ENCODE data around the gene AUTS2.

DNA sequence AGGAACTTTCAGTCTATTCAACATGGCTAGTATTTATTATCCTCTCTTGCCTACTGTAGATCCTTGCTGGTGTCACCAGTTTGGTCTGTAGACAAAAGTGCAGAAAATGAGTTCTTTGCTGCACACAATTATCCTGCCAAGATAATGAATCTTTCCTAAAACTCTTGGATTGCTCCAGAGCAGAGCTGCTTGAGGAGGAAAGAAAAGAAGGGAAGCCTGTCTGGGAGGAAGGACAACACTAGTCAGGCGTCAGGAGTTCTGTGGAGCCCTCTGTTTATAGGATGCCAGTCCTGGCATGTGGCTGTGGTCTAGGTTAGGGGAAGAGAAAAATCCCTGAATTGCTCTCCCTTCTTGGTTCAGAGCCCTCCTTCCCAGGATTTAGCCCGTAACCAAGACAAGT is 1103.7 kb downstream of the AUTS2 start:
- no peak for TF ChIP-seq BRCA1 (IDR thresholded peaks at IDR 0.05; ENCODE audit: low read depth, low read length)
- TF ChIP-seq, protein P1, sequence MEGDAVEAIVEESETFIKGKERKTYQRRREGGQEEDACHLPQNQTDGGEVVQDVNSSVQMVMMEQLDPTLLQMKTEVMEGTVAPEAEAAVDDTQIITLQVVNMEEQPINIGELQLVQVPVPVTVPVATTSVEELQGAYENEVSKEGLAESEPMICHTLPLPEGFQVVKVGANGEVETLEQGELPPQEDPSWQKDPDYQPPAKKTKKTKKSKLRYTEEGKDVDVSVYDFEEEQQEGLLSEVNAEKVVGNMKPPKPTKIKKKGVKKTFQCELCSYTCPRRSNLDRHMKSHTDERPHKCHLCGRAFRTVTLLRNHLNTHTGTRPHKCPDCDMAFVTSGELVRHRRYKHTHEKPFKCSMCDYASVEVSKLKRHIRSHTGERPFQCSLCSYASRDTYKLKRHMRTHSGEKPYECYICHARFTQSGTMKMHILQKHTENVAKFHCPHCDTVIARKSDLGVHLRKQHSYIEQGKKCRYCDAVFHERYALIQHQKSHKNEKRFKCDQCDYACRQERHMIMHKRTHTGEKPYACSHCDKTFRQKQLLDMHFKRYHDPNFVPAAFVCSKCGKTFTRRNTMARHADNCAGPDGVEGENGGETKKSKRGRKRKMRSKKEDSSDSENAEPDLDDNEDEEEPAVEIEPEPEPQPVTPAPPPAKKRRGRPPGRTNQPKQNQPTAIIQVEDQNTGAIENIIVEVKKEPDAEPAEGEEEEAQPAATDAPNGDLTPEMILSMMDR (IDR thresholded peaks at IDR 0.05 in 2 of 3, conservative IDR thresholded peaks at IDR 0.05 in 1 of 3; ENCODE audit: control insufficient read depth in 2 of 3, extremely low read depth in 1 of 3, insufficient read depth in 1 of 3, low read depth in 3 of 3, low read length in 3 of 3) = no peak

Measured in GM12878 (cell line).